Suppressor macrophage treated with lipopolysaccharide for 4 hours (primary cell): Measurements from ENCODE around the gene LAMC2.

Experiments used
- DNase-seq: peaks from one replicate; pipeline ENCODE4 v3.0.0-alpha.2; 2020

The LAMC2 gene

GRCh38 chr1:183290628-183291027, 104.6 kb downstream of the LAMC2 start:
- no peak for DNase-seq

- DNase-seq = no peak
These were observed 105.2 kb downstream of the LAMC2 start for GRCh38 chr1:183291216-183291762.

- no peak for DNase-seq
These were observed 105.9 kb downstream of the LAMC2 start for GRCh38 chr1:183291802-183292514.

- no peak for DNase-seq
These were observed 107.2 kb downstream of the LAMC2 start for GRCh38 chr1:183293241-183293640.

GRCh38 chr1:183293876-183294275, 107.8 kb downstream of the LAMC2 start:
- DNase-seq = no peak
